ENCODE results near the gene TAC4. TPM values are rescaled to one million over a fixed set of nuclear protein-coding genes. Genes with fewer than 3 reads are reported as not detected.

TAC4 gene
- total and polyA plus RNA-seq, 9 of the 15 experiments (the other 6 are each of a cell fraction or from before 2014, with no cell fraction given), result 0.17 TPM; not detected in 8

GRCh38 chr17:49872754-49873377 lies 25.0 kb upstream of the TAC4 start:
- Histone ChIP-seq H3K4me2 (ENCODE audit: insufficient read depth, low read length) (no peak overlapping the region), H3K36me3 (ENCODE audit: control insufficient read depth, insufficient read depth, low read length) (no peaks in the 10 kb centered on the region), H3K9me3 (replicated peaks; ENCODE audit: control insufficient read depth, insufficient read depth, low read depth, low read length) (no peaks in the 10 kb centered on the region), H3K27ac (ENCODE audit: extremely low read depth, low read depth, low read length) (no peak overlapping the region), H2AFZ (ENCODE audit: low read depth, low read length) (no peak overlapping the region), H3K9me1 (ENCODE audit: control insufficient read depth, insufficient read depth, low read length) (no peaks in the 10 kb centered on the region), H3K79me2 (ENCODE audit: control insufficient read depth, insufficient read depth, low read length) (no peaks in the 10 kb centered on the region), H4K20me1 (replicated peaks; ENCODE audit: control insufficient read depth, insufficient read depth, low read length) (peaks cover 8% of the 10 kb centered on the region; the same call in 1 of the 2 replicates), H3K27me3 (ENCODE audit: control insufficient read depth in 2 of 2, insufficient read depth in 2 of 2, low read length in 2 of 2) (peaks cover 5 to 48% of the 10 kb centered on the region in 2 experiments; a peak in 3 of 5 replicates), H3K9ac (ENCODE audit: insufficient read depth in 1 of 2, low read depth in 2 of 2, low read length in 2 of 2) (no peak overlapping the region), H3K4me3 (no peak overlapping the region), H3K4me1 (replicated peaks in 1 of 2; ENCODE audit: control insufficient read depth in 2 of 2, insufficient read depth in 2 of 2, low read length in 2 of 2) (peaks cover 0 to 4% of the 10 kb centered on the region in 2 experiments; a peak in 3 of 5 replicates)
- 5% methylated on average over 6 of the region's 6 CpGs for WGBS (ENCODE audit: insufficient coverage, low coverage, missing lambda C conversion rate)
- FAIRE-seq (no peak), DNase-seq (ENCODE audit: extremely low read depth in 1 of 4, low spot score in 3 of 4) (no peak), ATAC-seq (no peak)
- CTCF ChIA-PET (ENCODE audit: low intra/inter-chr PET ratio), result no interaction called here
- TF ChIP-seq ZNF263 (CRISPR knock-in tag; IDR thresholded peaks at IDR 0.05; ENCODE audit: borderline replicate concordance) (peak; percentile 78), ZNF717 (CRISPR knock-in tag; IDR thresholded peaks at IDR 0.05) (no peak), IRF9 (tag; IDR thresholded peaks at IDR 0.05) (no peak), SMAD1 (IDR thresholded peaks at IDR 0.05; ENCODE audit: low read depth, low read length, partially characterized antibody) (no peak), EGR1 (conservative IDR thresholded peaks at IDR 0.05) (0 out of 2 replicates have a peak, but pooled peaks have one; percentile 17)
- no TSS peak for BruUV-seq (replicated peaks)
- intact Hi-C loops (cut with micrococcal nuclease), result no loop called here
- POLR2A ChIA-PET, result interaction anchor here (0.6 kb wide), 1 partner anchor 326 kb away, joined by 3 read pairs; no protein-coding TSS in a partner anchor
- in situ Hi-C loops (cut with MboI), result no loop called here

Data from K562 (cell line).